Karpas-422 (cell line): Measurements from ENCODE around the gene TSPAN4. TPM values are rescaled to one million over a fixed set of nuclear protein-coding genes. Genes with fewer than 3 reads are reported as not detected.

Experiments used
- DNase-seq: peaks from one replicate; pipeline ENCODE4 v3.0.0-alpha.2; 2015
- H2AFZ ChIP-seq: fragments of 200-600 bp; sonication (generic); 2 replicates; pipeline ENCODE4 v1.6.1; 2014; ENCODE audit warnings: antibody characterized with exemption, low read length, mixed read lengths
- H3K27ac ChIP-seq: fragments of 200-600 bp; sonication (generic); 2 replicates; pipeline ENCODE4 v1.5.1; 2014; ENCODE audit warnings: mild to moderate bottlenecking, low read length, moderate library complexity
- H3K27me3 ChIP-seq: fragments of 200-600 bp; sonication (generic); 2 replicates; pipeline ENCODE4 v1.6.1; 2014; ENCODE audit warnings: low read length, mixed read lengths
- H3K36me3 ChIP-seq: fragments of 200-600 bp; sonication (generic); 2 replicates; pipeline ENCODE4 v1.6.1; 2014; ENCODE audit warnings: low read length, mixed read lengths; ENCODE audit not compliant: insufficient read depth
- H3K4me1 ChIP-seq: fragments of 200-600 bp; sonication (generic); 2 replicates; pipeline ENCODE4 v1.6.1; 2014; ENCODE audit warnings: mild to moderate bottlenecking, low read length, mixed read lengths
- H3K4me2 ChIP-seq: fragments of 200-600 bp; sonication (generic); 2 replicates; pipeline ENCODE4 v1.6.1; 2014; ENCODE audit warnings: low read length, low read depth, mild to moderate bottlenecking; ENCODE audit not compliant: poor library complexity, severe bottlenecking
- H3K4me3 ChIP-seq: fragments of 200-600 bp; sonication (generic); 2 replicates; pipeline ENCODE4 v1.5.1; 2014; ENCODE audit warnings: mild to moderate bottlenecking, antibody characterized with exemption, low read length, mixed read lengths
- H3K79me2 ChIP-seq: fragments of 200-600 bp; sonication (generic); 2 replicates; pipeline ENCODE4 v1.6.1; 2014; ENCODE audit warnings: mild to moderate bottlenecking, low read length, mixed read lengths
- H3K9ac ChIP-seq: fragments of 200-600 bp; sonication (generic); 2 replicates; pipeline ENCODE4 v1.6.0; 2014; ENCODE audit warnings: low read length
- H3K9me2 ChIP-seq: fragments of 200-600 bp; sonication (generic), shearing (Covaris generic); replicated peaks from 2 replicates; pipeline ENCODE4 v1.6.0; 2014; ENCODE audit warnings: mild to moderate bottlenecking, low read length, moderate library complexity; ENCODE audit not compliant: insufficient read depth
- H3K9me3 ChIP-seq: fragments of 300-700, 200-600 bp; sonication (generic); 2 replicates; pipeline ENCODE4 v1.6.1; 2014; ENCODE audit warnings: low read length, mixed read lengths
- H4K20me1 ChIP-seq: fragments of 200-600 bp; sonication (generic); 2 replicates; pipeline ENCODE4 v1.6.1; 2014; ENCODE audit warnings: mild to moderate bottlenecking, antibody characterized with exemption, low read length, low read depth; ENCODE audit not compliant: insufficient read depth
- total RNA-seq: library from RNA; depleted of rRNA; stranded (reverse); fragments of >200 nt; shearing (Covaris generic); gene quantifications from 2 replicates; pipeline ENCODE4 v1.2.3, GENCODE V29; 2014; ENCODE audit warnings: low replicate concordance

Gene TSPAN4
- total RNA-seq, 1 experiment from 2014 or later = not detected

- H2AFZ ChIP-seq = no peak overlapping the region
- no peak for DNase-seq
- no peaks in the 10 kb centered on the region for H3K9me3 ChIP-seq
- no peak overlapping the region for H3K4me2 ChIP-seq
- no peaks in the 10 kb centered on the region for H3K9me2 ChIP-seq
- no peaks in the 10 kb centered on the region for H3K4me1 ChIP-seq
- H3K27ac ChIP-seq = no peak overlapping the region
- H4K20me1 ChIP-seq = no peaks in the 10 kb centered on the region
- no peaks in the 10 kb centered on the region for H3K36me3 ChIP-seq
- H3K79me2 ChIP-seq = no peaks in the 10 kb centered on the region
- no peak overlapping the region for H3K9ac ChIP-seq
- no peaks in the 10 kb centered on the region for H3K27me3 ChIP-seq
- no peak overlapping the region for H3K4me3 ChIP-seq
Observed at GRCh38 chr11:898540-899190, 56.0 kb downstream of the TSPAN4 start.

GRCh38 chr11:899724-900123, 57.1 kb downstream of the TSPAN4 start:
- H2AFZ ChIP-seq = no peak overlapping the region
- no peaks in the 10 kb centered on the region for H4K20me1 ChIP-seq
- H3K9me3 ChIP-seq = no peaks in the 10 kb centered on the region
- H3K4me1 ChIP-seq = no peaks in the 10 kb centered on the region
- H3K79me2 ChIP-seq = no peaks in the 10 kb centered on the region
- DNase-seq = no peak
- no peaks in the 10 kb centered on the region for H3K9me2 ChIP-seq
- H3K9ac ChIP-seq = no peak overlapping the region
- H3K4me2 ChIP-seq = no peak overlapping the region
- H3K36me3 ChIP-seq = no peaks in the 10 kb centered on the region
- H3K27me3 ChIP-seq = no peaks in the 10 kb centered on the region
- H3K27ac ChIP-seq = no peak overlapping the region
- H3K4me3 ChIP-seq = no peak overlapping the region

DNA sequence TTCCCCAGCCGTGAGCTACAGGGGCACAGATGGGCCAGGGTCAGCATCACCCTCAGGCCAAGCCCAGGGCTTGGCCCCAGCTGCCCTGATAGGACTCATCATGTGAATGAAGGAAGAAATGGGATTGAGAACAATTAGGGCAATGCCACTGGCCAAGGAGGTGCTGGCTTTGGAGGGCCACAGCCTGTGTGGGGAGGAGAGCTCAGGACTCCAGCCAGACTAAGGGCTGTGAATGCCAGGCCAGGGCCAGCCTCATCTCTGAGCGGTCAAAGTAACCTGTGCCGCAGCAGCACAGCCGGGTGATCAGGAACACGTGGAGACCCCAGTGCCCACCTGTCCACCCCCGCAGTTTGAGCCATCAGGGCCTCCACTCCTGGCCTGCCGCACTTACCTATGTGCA, 57.9 kb downstream of the TSPAN4 start:
- Histone ChIP-seq H3K4me1 (no peaks in the 10 kb centered on the region), H4K20me1 (no peaks in the 10 kb centered on the region), H2AFZ (no peak overlapping the region), H3K9me3 (no peaks in the 10 kb centered on the region), H3K27ac (no peak overlapping the region), H3K27me3 (no peaks in the 10 kb centered on the region), H3K9ac (no peak overlapping the region), H3K79me2 (no peaks in the 10 kb centered on the region), H3K4me3 (no peak overlapping the region), H3K36me3 (no peaks in the 10 kb centered on the region), H3K9me2 (no peaks in the 10 kb centered on the region), H3K4me2 (no peak overlapping the region)
- no peak for DNase-seq

DNA sequence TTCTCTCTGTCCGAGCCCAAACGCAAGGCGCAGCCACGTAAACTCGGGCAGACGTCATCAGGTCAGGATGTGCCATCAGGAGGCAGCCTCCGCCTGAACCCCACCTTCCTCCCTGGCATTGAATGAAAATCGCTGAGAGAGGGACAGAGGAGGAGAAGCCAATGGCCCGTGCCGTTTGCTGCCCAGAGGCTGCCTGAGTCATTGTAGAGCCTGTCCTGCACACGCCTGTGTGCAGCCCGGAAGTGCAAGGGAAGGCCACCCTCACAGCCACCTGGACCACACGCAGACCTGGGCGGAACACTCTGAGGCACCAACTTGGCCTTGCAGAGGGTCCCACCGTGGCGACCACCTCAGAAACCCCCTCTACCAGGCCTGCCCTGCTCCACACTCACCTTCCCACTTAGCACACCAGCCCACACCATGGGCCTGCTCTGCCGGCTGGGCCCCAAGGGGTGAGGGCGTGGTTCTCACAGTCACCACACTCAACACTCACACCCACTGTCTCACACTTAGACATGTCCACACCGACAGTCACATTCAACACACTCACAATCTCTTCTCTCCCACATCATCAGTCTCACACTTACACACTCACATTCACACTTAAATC, 58.9 kb downstream of the TSPAN4 start:
- Histone ChIP-seq H3K9me3 (no peaks in the 10 kb centered on the region), H3K4me1 (no peaks in the 10 kb centered on the region), H3K27ac (no peak overlapping the region), H3K4me2 (no peak overlapping the region), H2AFZ (no peak overlapping the region), H3K9ac (no peak overlapping the region), H3K27me3 (no peaks in the 10 kb centered on the region), H3K36me3 (no peaks in the 10 kb centered on the region), H3K9me2 (no peaks in the 10 kb centered on the region), H3K4me3 (no peak overlapping the region), H3K79me2 (peaks cover 2% of the 10 kb centered on the region; the same call in 1 of the 2 replicates), H4K20me1 (no peaks in the 10 kb centered on the region)
- no peak for DNase-seq

GRCh38 chr11:904380-904779, 61.7 kb downstream of the TSPAN4 start:
- Histone ChIP-seq H3K4me2 (no peak overlapping the region), H3K4me3 (no peak overlapping the region), H3K9ac (no peak overlapping the region), H3K27ac (no peak overlapping the region), H2AFZ (no peak overlapping the region), H3K27me3 (no peaks in the 10 kb centered on the region), H3K9me2 (no peaks in the 10 kb centered on the region), H3K79me2 (peaks cover 22% of the 10 kb centered on the region), H3K36me3 (no peaks in the 10 kb centered on the region), H3K9me3 (no peaks in the 10 kb centered on the region), H3K4me1 (peaks cover 10% of the 10 kb centered on the region), H4K20me1 (peaks cover 4% of the 10 kb centered on the region; the same call in 1 of the 2 replicates)
- no peak for DNase-seq

- no peak for DNase-seq
- Histone ChIP-seq H3K4me2 (no peak overlapping the region), H2AFZ (no peak overlapping the region), H3K79me2 (peaks cover 35% of the 10 kb centered on the region), H3K36me3 (no peaks in the 10 kb centered on the region), H3K9ac (no peak overlapping the region), H3K9me3 (no peaks in the 10 kb centered on the region), H3K4me3 (no peak overlapping the region), H4K20me1 (peaks cover 8% of the 10 kb centered on the region; the same call in 1 of the 2 replicates), H3K4me1 (peaks cover 15% of the 10 kb centered on the region), H3K27ac (no peak overlapping the region), H3K9me2 (no peaks in the 10 kb centered on the region), H3K27me3 (no peaks in the 10 kb centered on the region)
Observed at GRCh38 chr11:905952-906351, 63.3 kb downstream of the TSPAN4 start.

- Histone ChIP-seq H3K4me3 (no peak overlapping the region), H3K27me3 (no peaks in the 10 kb centered on the region), H3K9me3 (no peaks in the 10 kb centered on the region), H4K20me1 (peaks cover 8% of the 10 kb centered on the region; the same call in 1 of the 2 replicates), H3K9me2 (no peaks in the 10 kb centered on the region), H3K4me1 (peaks cover 22% of the 10 kb centered on the region), H3K79me2 (peaks cover 35% of the 10 kb centered on the region), H3K36me3 (no peaks in the 10 kb centered on the region), H2AFZ (no peak overlapping the region), H3K27ac (no peak overlapping the region), H3K9ac (no peak overlapping the region), H3K4me2 (no peak overlapping the region)
- no peak for DNase-seq
Observed at GRCh38 chr11:907668-908067, 65.0 kb downstream of the TSPAN4 start.

DNA sequence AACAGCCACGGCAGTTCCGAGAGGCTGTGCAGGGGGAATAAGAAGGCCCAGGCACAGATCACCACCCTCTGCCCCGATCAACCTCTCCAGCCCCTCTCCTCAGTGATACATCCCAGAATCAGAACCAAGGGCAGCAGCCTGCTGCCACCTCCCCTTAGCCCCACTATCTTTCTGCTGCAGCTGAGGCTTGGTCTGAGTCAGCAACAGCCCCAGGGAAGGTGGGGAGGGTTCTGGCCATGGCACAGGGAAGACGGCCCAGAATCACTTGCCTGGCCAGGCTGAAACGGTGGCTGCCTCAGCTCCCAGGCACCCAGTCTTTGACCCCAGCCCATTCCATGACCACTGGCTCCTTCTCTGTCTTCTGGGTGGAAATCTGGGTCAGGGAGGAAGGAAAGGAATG, 65.6 kb downstream of the TSPAN4 start:
- H3K9me3 ChIP-seq = no peaks in the 10 kb centered on the region
- H3K27me3 ChIP-seq = no peaks in the 10 kb centered on the region
- H3K27ac ChIP-seq = no peak overlapping the region
- H3K4me2 ChIP-seq = no peak overlapping the region
- H3K4me3 ChIP-seq = no peak overlapping the region
- H3K36me3 ChIP-seq = no peaks in the 10 kb centered on the region
- peaks cover 8% of the 10 kb centered on the region; the same call in 1 of the 2 replicates for H4K20me1 ChIP-seq
- H3K9me2 ChIP-seq = no peaks in the 10 kb centered on the region
- no peak overlapping the region for H2AFZ ChIP-seq
- peak overlapping the region; percentile 100 for H3K9ac ChIP-seq
- peaks cover 35% of the 10 kb centered on the region for H3K79me2 ChIP-seq
- peaks cover 22% of the 10 kb centered on the region for H3K4me1 ChIP-seq
- DNase-seq = no peak
